ENCODE data around the gene CACNA1C. TPM values are rescaled to one million over a fixed set of nuclear protein-coding genes. Genes with fewer than 3 reads are reported as not detected.

CACNA1C gene
- total and polyA plus RNA-seq, 2 of the 4 experiments (the other 2 are of a cell fraction), result 1.6 to 2.6 TPM

DNA sequence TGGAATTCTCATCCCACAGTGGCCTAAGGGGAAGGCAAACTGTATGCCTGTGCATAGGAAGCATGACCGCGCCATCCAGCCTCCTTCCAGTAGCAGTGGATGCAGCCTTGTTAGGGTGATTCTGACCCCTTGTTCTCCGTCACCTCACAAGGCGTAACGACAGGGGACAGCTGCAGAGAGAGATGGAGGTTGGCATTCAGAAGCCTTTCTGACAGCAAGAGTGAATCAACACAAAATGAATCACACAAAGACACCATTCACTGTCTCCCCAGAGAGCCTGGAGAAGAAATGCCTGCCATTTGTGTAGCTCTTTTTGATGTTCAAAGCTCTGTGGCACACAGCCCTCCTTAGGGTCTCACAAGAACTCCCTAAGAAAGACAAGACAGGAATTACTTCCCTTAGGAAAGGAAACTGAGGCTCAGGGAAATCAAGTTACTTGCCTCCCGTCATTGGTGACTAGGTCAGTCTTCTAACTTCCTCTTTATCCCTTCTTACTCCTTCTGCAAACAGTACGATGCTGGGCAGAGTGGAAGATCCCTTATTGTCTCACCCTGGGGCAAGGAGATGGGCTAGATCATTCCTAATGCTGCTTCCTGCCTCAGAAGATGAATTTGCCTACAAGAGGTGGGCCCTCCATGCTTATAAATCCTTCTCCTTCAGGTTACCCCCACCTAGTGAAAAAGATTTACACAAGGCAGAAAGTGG is 280.9 kb downstream of the CACNA1C start:
- Histone ChIP-seq H4K8ac (ENCODE audit: low read depth in 2 of 2, low read length in 2 of 2) (peak overlapping the region in 1 of 2 experiments; percentile 44; a peak in 1 of 4 replicates), H3K79me1 (ENCODE audit: low read depth in 1 of 2, low read length in 2 of 2) (peaks cover 6 to 44% of the 10 kb centered on the region in 2 experiments; a peak in 2 of 4 replicates), H3K4me1 (ENCODE audit: control insufficient read depth, insufficient read depth, low read length) (peaks cover 35% of the 10 kb centered on the region), H4K5ac (ENCODE audit: low read depth, low read length) (0 out of 2 replicates have a peak overlapping the region, but pooled peaks have one; percentile 44), H3K36me3 (ENCODE audit: control insufficient read depth, insufficient read depth, low read length) (no peaks in the 10 kb centered on the region), H3K14ac (replicated peaks; ENCODE audit: low read depth, low read length) (peak overlapping the region; percentile 11), H3K9me1 (ENCODE audit: insufficient read depth, low read length) (peaks cover 43% of the 10 kb centered on the region), H2BK5ac (ENCODE audit: low read depth, low read length, poor library complexity, severe bottlenecking) (peak overlapping the region; percentile 27), H2BK20ac (ENCODE audit: low read depth, low read length) (peak overlapping the region; percentile 75), H3K9me3 (ENCODE audit: control insufficient read depth, insufficient read depth, low read length) (no peaks in the 10 kb centered on the region), H3K4ac (ENCODE audit: low read depth, low read length) (peak overlapping the region; percentile 77), H4K20me1 (ENCODE audit: insufficient read depth, low read length) (no peaks in the 10 kb centered on the region), H2AK9ac (replicated peaks; ENCODE audit: low read depth, low read length, poor library complexity) (no peak overlapping the region), H3K18ac (ENCODE audit: low read depth, low read length) (0 out of 2 replicates have a peak overlapping the region, but pooled peaks have one; percentile 17), H3K56ac (ENCODE audit: extremely low read depth, insufficient read depth, low read length) (no peak overlapping the region), H3K9ac (ENCODE audit: low read depth, low read length) (no peak overlapping the region), H2BK15ac (ENCODE audit: low read depth, low read length) (peak overlapping the region; percentile 76; the same call in 2 of the 3 replicates), H4K91ac (ENCODE audit: insufficient read depth, low read depth, low read length) (peak overlapping the region; percentile 73), H3K4me2 (ENCODE audit: low read depth, low read length) (no peak overlapping the region), H2AFZ (replicated peaks; ENCODE audit: low read length, poor library complexity) (peak overlapping the region; percentile 64), H3K4me3 (ENCODE audit: insufficient read depth, low read depth, low read length) (no peak overlapping the region), H3K23ac (ENCODE audit: low read depth, low read length) (peak overlapping the region; percentile 29; the same call in 1 of the 2 replicates), H3K27me3 (ENCODE audit: control insufficient read depth, insufficient read depth, low read length) (no peaks in the 10 kb centered on the region), H3K27ac (ENCODE audit: insufficient read depth, low read length) (no peak overlapping the region), H2AK5ac (ENCODE audit: low read depth, low read length) (peak overlapping the region; percentile 81; the same call in 1 of the 2 replicates), H2BK120ac (ENCODE audit: low read depth, low read length) (peak overlapping the region; percentile 81)
- DNase-seq, result no peak
- intact Hi-C loops (cut with micrococcal nuclease) (loop anchor here (1.0 kb wide), 1 partner anchor 42 kb away; no protein-coding TSS in a partner anchor), dilution Hi-C loops (cut with HindIII; ENCODE audit: low sequenced_read_pairs, unreplicated experiment) (no loop called here), in situ Hi-C loops (cut with MboI; ENCODE audit: low sequenced_read_pairs) (no loop called here)
- no peak for TF ChIP-seq MAZ (IDR thresholded peaks at IDR 0.05; ENCODE audit: borderline replicate concordance, low read depth, low read length)
- no peak for TF ChIP-seq NFE2L2 (IDR thresholded peaks at IDR 0.05; ENCODE audit: low read depth, low read length)
- TF ChIP-seq POLR2A (IDR thresholded peaks at IDR 0.05; ENCODE audit: low read depth, low read length), result no peak
- TF ChIP-seq, protein P1, sequence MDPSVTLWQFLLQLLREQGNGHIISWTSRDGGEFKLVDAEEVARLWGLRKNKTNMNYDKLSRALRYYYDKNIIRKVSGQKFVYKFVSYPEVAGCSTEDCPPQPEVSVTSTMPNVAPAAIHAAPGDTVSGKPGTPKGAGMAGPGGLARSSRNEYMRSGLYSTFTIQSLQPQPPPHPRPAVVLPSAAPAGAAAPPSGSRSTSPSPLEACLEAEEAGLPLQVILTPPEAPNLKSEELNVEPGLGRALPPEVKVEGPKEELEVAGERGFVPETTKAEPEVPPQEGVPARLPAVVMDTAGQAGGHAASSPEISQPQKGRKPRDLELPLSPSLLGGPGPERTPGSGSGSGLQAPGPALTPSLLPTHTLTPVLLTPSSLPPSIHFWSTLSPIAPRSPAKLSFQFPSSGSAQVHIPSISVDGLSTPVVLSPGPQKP (IDR thresholded peaks at IDR 0.05; ENCODE audit: borderline replicate concordance, low read depth, low read length), result no peak
- no peak for TF ChIP-seq RCOR1 (IDR thresholded peaks at IDR 0.05; ENCODE audit: insufficient replicate concordance, low read length)
- no peak for TF ChIP-seq MXI1 (IDR thresholded peaks at IDR 0.05; ENCODE audit: borderline replicate concordance, low read depth, low read length)
- TF ChIP-seq BHLHE40 (IDR thresholded peaks at IDR 0.05; ENCODE audit: low read depth, low read length), result no peak
- no peak for TF ChIP-seq FOS (IDR thresholded peaks at IDR 0.05; ENCODE audit: low read depth, low read length)
- POLR2A ChIA-PET (ENCODE audit: unreplicated experiment), result no interaction called here
- ATAC-seq (ENCODE audit: low read depth), result no peak
- WGBS, 2 experiments (ENCODE audit: extremely low coverage in 2 of 2, insufficient read length in 1 of 2), result 100% methylated on average over 1 of the region's 7 CpGs; no CpG with 5 or more reads in 1 of the 2 experiments
- BruUV-seq (replicated peaks), result no TSS peak
- CTCF ChIA-PET, result no interaction called here

Data from IMR-90 (cell line).